Smooth muscle cell (in vitro differentiated cells): ENCODE data around the gene ZNF440. TPM values are rescaled to one million over a fixed set of nuclear protein-coding genes. Genes with fewer than 3 reads are reported as not detected.

Experiments used
- DNase-seq: peaks from one replicate; lab custom pipeline; 2025; ENCODE audit not compliant: unreplicated experiment; lab: John Stamatoyannopoulos, UW
- H2AFZ ChIP-seq: fragments of 200-600 bp; sonication (generic); 2 replicates; pipeline ENCODE4 v1.6.0; 2016; ENCODE audit warnings: antibody characterized with exemption, low read depth, mild to moderate bottlenecking
- H3F3A ChIP-seq: fragments of 200-600 bp; sonication (generic); 2 replicates; pipeline ENCODE4 v1.6.0; 2017; ENCODE audit warnings: antibody characterized with exemption, low read depth
- H3K27ac ChIP-seq: fragments of 200-600 bp; sonication (generic); 2 replicates; pipeline ENCODE4 v1.5.1; 2016; ENCODE audit warnings: low read depth, mild to moderate bottlenecking
- H3K27me3 ChIP-seq: fragments of 200-600 bp; sonication (generic); 2 replicates; pipeline ENCODE4 v1.6.1; 2016; ENCODE audit warnings: low read depth, mild to moderate bottlenecking
- H3K36me3 ChIP-seq: fragments of 200-600 bp; sonication (generic); 2 replicates; pipeline ENCODE4 v1.5.1; 2016; ENCODE audit warnings: low read depth
- H3K4me1 ChIP-seq: fragments of 200-600 bp; sonication (generic); 2 replicates; pipeline ENCODE4 v1.5.1; 2016; ENCODE audit warnings: low read depth
- H3K4me2 ChIP-seq: fragments of 200-600 bp; sonication (generic); 2 replicates; pipeline ENCODE4 v1.6.0; 2016; ENCODE audit warnings: mild to moderate bottlenecking
- H3K4me3 ChIP-seq: fragments of 200-600 bp; sonication (generic); 2 replicates; pipeline ENCODE4 v1.5.1; 2016; ENCODE audit warnings: mild to moderate bottlenecking
- H3K79me2 ChIP-seq: fragments of 200-600 bp; sonication (generic); 2 replicates; pipeline ENCODE4 v1.6.0; 2016; ENCODE audit warnings: low read depth, mild to moderate bottlenecking
- H3K9ac ChIP-seq: fragments of 200-600 bp; sonication (generic); 2 replicates; pipeline ENCODE4 v1.6.0; 2016; ENCODE audit warnings: low read depth
- H3K9me3 ChIP-seq: fragments of 200-600 bp; sonication (generic); replicated peaks from 2 replicates; pipeline ENCODE4 v1.5.1; 2016; ENCODE audit warnings: low read depth
- H4K20me1 ChIP-seq: fragments of 200-600 bp; sonication (generic); 2 replicates; pipeline ENCODE4 v1.6.0; 2016; ENCODE audit warnings: low read depth
- WGBS: methylation state at CpG from one replicate; pipeline ENCODE4 v1.1.7; 2016; ENCODE audit warnings: low lambda C conversion rate; 5-methylcytosine and 5-hydroxymethylcytosine counted together
- polyA plus RNA-seq: library from polyadenylated mRNA; unstranded; fragments of >200 nt; fragmentation: Nextera tagmentation; extraction: Ambion mirVana; gene quantifications from 2 replicates; pipeline ENCODE4 v1.2.1, GENCODE V29; 2016
- total RNA-seq: library from RNA; depleted of rRNA; stranded (reverse); fragments of >200 nt; gene quantifications from 2 replicates; pipeline ENCODE4 v1.2.3, GENCODE V29; 2014
- TF ChIP-seq, protein P1 (sequence below): fragments of 200-600 bp; sonication (generic); IDR thresholded peaks from 2 replicates; pipeline ENCODE4 v1.5.1; 2017; ENCODE audit warnings: borderline replicate concordance, mild to moderate bottlenecking, antibody characterized with exemption; ENCODE audit not compliant: insufficient read depth, poor library complexity, severe bottlenecking

The ZNF440 gene
- total and polyA plus RNA-seq, 2 experiments from 2014 or later, result 3.6 to 14.5 TPM

DNA sequence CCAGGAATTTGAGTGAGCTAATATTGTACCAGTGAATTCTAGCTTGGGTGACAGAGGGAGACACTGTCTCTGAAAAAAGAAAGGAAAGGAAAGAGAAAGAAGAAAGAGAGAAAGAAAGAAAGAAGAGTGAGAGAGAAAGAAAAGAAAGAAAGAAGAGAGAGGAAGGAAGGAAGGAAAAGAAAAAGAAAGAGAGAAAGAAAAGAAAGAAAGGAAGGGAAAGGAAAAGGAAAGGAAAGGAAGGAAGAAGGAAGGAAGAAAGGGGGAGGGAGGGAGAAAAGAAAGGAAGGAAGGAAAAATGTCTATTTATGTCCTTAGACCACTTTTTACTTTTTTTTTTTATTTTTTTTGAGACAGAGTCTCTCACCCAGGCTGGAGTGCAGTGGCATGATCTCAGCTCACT lies 21.1 kb upstream of the ZNF440 start:
- TF ChIP-seq, protein P1, sequence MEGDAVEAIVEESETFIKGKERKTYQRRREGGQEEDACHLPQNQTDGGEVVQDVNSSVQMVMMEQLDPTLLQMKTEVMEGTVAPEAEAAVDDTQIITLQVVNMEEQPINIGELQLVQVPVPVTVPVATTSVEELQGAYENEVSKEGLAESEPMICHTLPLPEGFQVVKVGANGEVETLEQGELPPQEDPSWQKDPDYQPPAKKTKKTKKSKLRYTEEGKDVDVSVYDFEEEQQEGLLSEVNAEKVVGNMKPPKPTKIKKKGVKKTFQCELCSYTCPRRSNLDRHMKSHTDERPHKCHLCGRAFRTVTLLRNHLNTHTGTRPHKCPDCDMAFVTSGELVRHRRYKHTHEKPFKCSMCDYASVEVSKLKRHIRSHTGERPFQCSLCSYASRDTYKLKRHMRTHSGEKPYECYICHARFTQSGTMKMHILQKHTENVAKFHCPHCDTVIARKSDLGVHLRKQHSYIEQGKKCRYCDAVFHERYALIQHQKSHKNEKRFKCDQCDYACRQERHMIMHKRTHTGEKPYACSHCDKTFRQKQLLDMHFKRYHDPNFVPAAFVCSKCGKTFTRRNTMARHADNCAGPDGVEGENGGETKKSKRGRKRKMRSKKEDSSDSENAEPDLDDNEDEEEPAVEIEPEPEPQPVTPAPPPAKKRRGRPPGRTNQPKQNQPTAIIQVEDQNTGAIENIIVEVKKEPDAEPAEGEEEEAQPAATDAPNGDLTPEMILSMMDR, result no peak
- no peak overlapping the region for H3K4me2 ChIP-seq

GRCh38 chr19:11797491-11797890 lies 16.6 kb upstream of the ZNF440 start:
- peak overlapping the region; percentile 75 for H3K4me3 ChIP-seq
- TF ChIP-seq, protein P1, result peak; percentile 80
- no peak for DNase-seq
- H3K4me2 ChIP-seq, result peak overlapping the region; percentile 95
- no peaks in the 10 kb centered on the region for H4K20me1 ChIP-seq
- WGBS, result 12% methylated on average over 8 of the region's 8 CpGs
- H2AFZ ChIP-seq, result no peak overlapping the region
- H3K4me1 ChIP-seq, result peaks cover 3% of the 10 kb centered on the region
- peaks cover 2% of the 10 kb centered on the region for H3K9me3 ChIP-seq
- H3K27me3 ChIP-seq, result no peaks in the 10 kb centered on the region
- no peak overlapping the region for H3K9ac ChIP-seq
- no peaks in the 10 kb centered on the region for H3K36me3 ChIP-seq
- H3K27ac ChIP-seq, result no peak overlapping the region
- H3K79me2 ChIP-seq, result no peaks in the 10 kb centered on the region
- H3F3A ChIP-seq, result no peaks in the 10 kb centered on the region

More for the DNA sequence above, 21.1 kb upstream of the ZNF440 start:
- Histone ChIP-seq H3K4me3 (no peak overlapping the region), H3K9me3 (no peaks in the 10 kb centered on the region), H4K20me1 (no peaks in the 10 kb centered on the region), H3K79me2 (no peaks in the 10 kb centered on the region), H3K36me3 (no peaks in the 10 kb centered on the region), H3K9ac (no peak overlapping the region), H3K27me3 (no peaks in the 10 kb centered on the region), H3K27ac (no peak overlapping the region), H3F3A (no peaks in the 10 kb centered on the region), H2AFZ (no peak overlapping the region), H3K4me1 (no peaks in the 10 kb centered on the region)
- no peak for DNase-seq

DNA sequence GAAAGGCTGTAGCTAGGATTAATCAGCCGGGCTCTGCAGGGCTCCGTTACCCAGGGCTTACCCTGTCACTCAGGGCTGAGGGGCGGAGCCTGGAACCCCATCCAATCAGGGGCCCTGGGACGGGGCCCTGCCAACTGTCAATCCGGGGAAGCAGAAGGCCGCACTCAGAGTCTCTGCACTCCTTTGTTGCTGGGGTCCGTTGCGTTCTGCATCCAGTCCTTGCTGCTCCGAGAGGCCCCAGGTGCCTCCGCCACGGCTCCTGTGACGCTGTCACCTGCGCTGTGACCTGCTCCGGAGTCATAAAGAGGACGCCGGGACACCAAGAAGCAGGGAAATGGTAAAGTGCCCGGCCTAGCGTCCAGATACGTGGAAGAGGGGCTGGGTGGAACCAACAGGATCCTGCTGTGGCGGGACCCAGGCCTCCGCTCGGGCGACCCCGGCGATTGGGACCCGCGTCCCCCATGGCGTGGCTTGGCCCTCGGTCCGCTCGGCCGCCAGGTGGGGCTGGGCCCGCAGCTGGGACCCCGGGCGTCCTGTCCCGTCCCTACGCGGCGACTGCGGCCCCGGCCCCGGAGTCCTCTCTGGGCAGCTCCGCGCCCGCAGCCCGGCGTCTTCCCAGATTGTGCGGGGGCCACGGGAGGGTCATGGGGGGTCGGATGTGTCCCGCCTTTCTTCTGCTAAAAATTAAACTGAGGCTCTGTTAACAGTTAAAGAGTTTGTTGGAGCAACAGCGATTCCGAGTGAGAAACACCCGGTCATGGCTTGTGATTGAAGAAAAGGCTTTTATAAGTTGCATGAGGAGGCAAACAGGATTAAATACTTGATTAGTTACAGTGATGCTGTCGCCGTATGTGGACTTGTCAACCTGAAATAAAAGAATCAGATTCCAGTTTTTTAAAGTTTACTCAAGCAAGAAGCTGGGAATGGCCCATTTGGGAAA lies 15.4 kb upstream of the ZNF440 start, which contains the start of gene ZNF491:
Gene ZNF491, plus strand, starts transcription at position 133 of the 940 bp plus-strand sequence. CDS start 7,431 bp downstream, outside the sequence.
- Histone ChIP-seq H4K20me1 (no peaks in the 10 kb centered on the region), H3K27me3 (no peaks in the 10 kb centered on the region), H3K4me1 (peaks cover 3% of the 10 kb centered on the region), H3K36me3 (peaks cover 5% of the 10 kb centered on the region), H3K79me2 (no peaks in the 10 kb centered on the region), H2AFZ (peak within 1 kb of the TSS; percentile 97), H3K9ac (peak within 1 kb of the TSS; percentile 70), H3K4me3 (peak within 1 kb of the TSS; percentile 75), H3K4me2 (peak within 1 kb of the TSS; percentile 95), H3K27ac (peak within 1 kb of the TSS; percentile 40), H3K9me3 (peaks cover 4% of the 10 kb centered on the region), H3F3A (no peaks in the 10 kb centered on the region)
- WGBS, result 2% methylated on average over 56 of the region's 56 CpGs
- DNase-seq, result peak; percentile 50
- TF ChIP-seq, protein P1, result peak; percentile 26
